IMR-90 (cell line): ENCODE measurements around the gene CCNK.

Experiments
- CEBPB ChIP-seq: IDR thresholded peaks from 2 replicates; pipeline ENCODE4 v1.6.1; 2012; ENCODE audit warnings: low read depth, low read length, improper control_type of control experiment
- MXI1 ChIP-seq: IDR thresholded peaks from 2 replicates; pipeline ENCODE4 v1.6.1; 2012; ENCODE audit warnings: low read depth, mild to moderate bottlenecking, low read length, moderate library complexity, borderline replicate concordance
- POLR2A ChIP-seq: IDR thresholded peaks from 2 replicates; pipeline ENCODE4 v1.6.1; 2012; ENCODE audit warnings: mild to moderate bottlenecking, low read depth, low read length
- RAD21 ChIP-seq: IDR thresholded peaks from 2 replicates; pipeline ENCODE4 v1.6.1; 2012; ENCODE audit warnings: low read length, improper control_type of control experiment
- RCOR1 ChIP-seq: IDR thresholded peaks from 2 replicates; pipeline ENCODE4 v1.6.1; 2012; ENCODE audit warnings: mild to moderate bottlenecking, low read length, improper control_type of control experiment; ENCODE audit not compliant: insufficient replicate concordance
- SMC3 ChIP-seq: fragments of 150-350 bp; IDR thresholded peaks from 2 replicates; pipeline ENCODE4 v1.6.1; 2016; ENCODE audit warnings: low read depth, mild to moderate bottlenecking, antibody characterized with exemption, low read length, moderate library complexity
- TF ChIP-seq, protein P1 (sequence below): conservative IDR thresholded peaks from 2 replicates; pipeline ENCODE4 v1.5.1; 2012; ENCODE audit warnings: mild to moderate bottlenecking, low read depth, low read length, improper control_type of control experiment
- TF ChIP-seq, protein P2 (sequence below): fragments of 150-350 bp; IDR thresholded peaks from 2 replicates; pipeline ENCODE4 v1.6.1; 2016; ENCODE audit warnings: low read depth, mild to moderate bottlenecking, low read length, moderate library complexity, borderline replicate concordance

DNA sequence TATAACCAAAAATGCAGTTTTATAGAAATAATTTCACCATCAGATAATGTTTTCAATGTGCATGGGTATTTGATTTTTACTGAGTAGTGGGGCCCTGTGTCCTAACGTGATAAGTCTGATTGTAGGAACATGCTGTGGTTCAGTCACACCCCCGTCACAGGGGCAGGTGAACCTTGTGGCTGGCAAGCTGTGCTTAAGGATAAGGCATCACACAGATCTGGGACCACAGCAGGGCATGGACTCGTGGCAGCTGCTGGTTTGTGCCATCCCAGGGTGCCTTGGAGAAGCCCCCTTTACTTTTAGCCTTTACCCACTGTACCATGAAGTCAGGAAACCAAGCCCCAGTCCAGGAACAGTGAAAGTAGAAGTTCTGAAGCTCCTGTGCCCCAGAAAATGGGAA is 16.7 kb downstream of the CCNK start:
- TF ChIP-seq POLR2A (no peak), MXI1 (no peak), CEBPB (no peak), RCOR1 (no peak), RAD21 (no peak), SMC3 (no peak)
- TF ChIP-seq, protein P1, sequence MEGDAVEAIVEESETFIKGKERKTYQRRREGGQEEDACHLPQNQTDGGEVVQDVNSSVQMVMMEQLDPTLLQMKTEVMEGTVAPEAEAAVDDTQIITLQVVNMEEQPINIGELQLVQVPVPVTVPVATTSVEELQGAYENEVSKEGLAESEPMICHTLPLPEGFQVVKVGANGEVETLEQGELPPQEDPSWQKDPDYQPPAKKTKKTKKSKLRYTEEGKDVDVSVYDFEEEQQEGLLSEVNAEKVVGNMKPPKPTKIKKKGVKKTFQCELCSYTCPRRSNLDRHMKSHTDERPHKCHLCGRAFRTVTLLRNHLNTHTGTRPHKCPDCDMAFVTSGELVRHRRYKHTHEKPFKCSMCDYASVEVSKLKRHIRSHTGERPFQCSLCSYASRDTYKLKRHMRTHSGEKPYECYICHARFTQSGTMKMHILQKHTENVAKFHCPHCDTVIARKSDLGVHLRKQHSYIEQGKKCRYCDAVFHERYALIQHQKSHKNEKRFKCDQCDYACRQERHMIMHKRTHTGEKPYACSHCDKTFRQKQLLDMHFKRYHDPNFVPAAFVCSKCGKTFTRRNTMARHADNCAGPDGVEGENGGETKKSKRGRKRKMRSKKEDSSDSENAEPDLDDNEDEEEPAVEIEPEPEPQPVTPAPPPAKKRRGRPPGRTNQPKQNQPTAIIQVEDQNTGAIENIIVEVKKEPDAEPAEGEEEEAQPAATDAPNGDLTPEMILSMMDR: no peak
- TF ChIP-seq, protein P2, sequence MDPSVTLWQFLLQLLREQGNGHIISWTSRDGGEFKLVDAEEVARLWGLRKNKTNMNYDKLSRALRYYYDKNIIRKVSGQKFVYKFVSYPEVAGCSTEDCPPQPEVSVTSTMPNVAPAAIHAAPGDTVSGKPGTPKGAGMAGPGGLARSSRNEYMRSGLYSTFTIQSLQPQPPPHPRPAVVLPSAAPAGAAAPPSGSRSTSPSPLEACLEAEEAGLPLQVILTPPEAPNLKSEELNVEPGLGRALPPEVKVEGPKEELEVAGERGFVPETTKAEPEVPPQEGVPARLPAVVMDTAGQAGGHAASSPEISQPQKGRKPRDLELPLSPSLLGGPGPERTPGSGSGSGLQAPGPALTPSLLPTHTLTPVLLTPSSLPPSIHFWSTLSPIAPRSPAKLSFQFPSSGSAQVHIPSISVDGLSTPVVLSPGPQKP: no peak
